Colonic mucosa (tissue), 4 donors: ENCODE data around the gene ARHGAP30. TPM values are rescaled to one million over a fixed set of nuclear protein-coding genes. Genes with fewer than 3 reads are reported as not detected.

Source experiments
- DNase-seq: peaks from one replicate; pipeline ENCODE4 v3.0.0-alpha.2; 2020
- H3K27ac ChIP-seq: fragments of 200-600 bp; one replicate; pipeline ENCODE4 v1.8.0; 2021
- H3K27me3 ChIP-seq: fragments of 200-600 bp; one replicate; pipeline ENCODE4 v1.8.0; 2021
- H3K36me3 ChIP-seq: fragments of 200-600 bp; one replicate; pipeline ENCODE4 v1.8.0; 2021
- H3K4me1 ChIP-seq: fragments of 200-600 bp; one replicate; pipeline ENCODE4 v1.8.0; 2021; ENCODE audit warnings: mild to moderate bottlenecking
- H3K4me3 ChIP-seq: fragments of 200-600 bp; one replicate; pipeline ENCODE4 v1.8.0; 2021
- H3K9ac ChIP-seq, 2 donors: one replicate each; pipeline ENCODE4 v1.7.0; 2013; ENCODE audit warnings: control low read depth in 2 of 2, low read depth in 2 of 2, low read length in 2 of 2
- H3K9me3 ChIP-seq: fragments of 200-600 bp; one replicate; pipeline ENCODE4 v1.8.0; 2021
- CTCF ChIP-seq: fragments of 200-600 bp; IDR thresholded peaks from one replicate; pipeline ENCODE4 v1.8.0; 2022; ENCODE audit warnings: antibody characterized with exemption, mild to moderate bottlenecking
- intact Hi-C: fragments of 100-400 bp; cut with DNase I; formaldehyde crosslinking; loops from one replicate; pipeline ENCODE4 v1.14.1; 2022
- total RNA-seq, 2 donors: library from RNA; stranded (reverse); fragmentation: NEBNext Ultra II Directional in 1 of 2; extraction: Animal tissue kit (Norgen Biotek cat#: 25700) in 1 of 2; gene quantifications; one replicate each; pipeline ENCODE4 v1.2.1, GENCODE V29; 2021
- donor health status: healthy.
- donor health status: DM: no; HTN: no; CAD: no.
- donor health status: DM: no; HTN: no; CAD: no.

The ARHGAP30 gene
- total RNA-seq, 2 donors from 2014 or later, result 3.5 to 5.3 TPM

GRCh38 chr1:161000736-161001480 is 68.8 kb downstream of the ARHGAP30 start:
- H3K36me3 ChIP-seq, result peaks cover 9% of the 10 kb centered on the region
- intact Hi-C loops, result no loop called here
- H3K4me3 ChIP-seq, result no peak overlapping the region
- DNase-seq, result no peak
- no peak overlapping the region for H3K27ac ChIP-seq
- TF ChIP-seq CTCF, result no peak
- no peak overlapping the region for H3K9ac ChIP-seq
- H3K27me3 ChIP-seq, result no peaks in the 10 kb centered on the region
- H3K9me3 ChIP-seq, result no peaks in the 10 kb centered on the region
- H3K4me1 ChIP-seq, result no peaks in the 10 kb centered on the region

- no peaks in the 10 kb centered on the region for H3K4me1 ChIP-seq
- H3K9me3 ChIP-seq, result no peaks in the 10 kb centered on the region
- H3K27me3 ChIP-seq, result no peaks in the 10 kb centered on the region
- H3K9ac ChIP-seq, result no peak overlapping the region
- H3K36me3 ChIP-seq, result peaks cover 9% of the 10 kb centered on the region
- no peak overlapping the region for H3K27ac ChIP-seq
- intact Hi-C loops, result loop anchor here (5.0 to 10.0 kb wide), 2 partner anchors 45 to 98 kb away; partner anchors contain the start of genes KLHDC9 and USF1
- no peak overlapping the region for H3K4me3 ChIP-seq
- TF ChIP-seq CTCF, result no peak
- DNase-seq, result no peak
Measured at GRCh38 chr1:160999376-160999775, 70.3 kb downstream of the ARHGAP30 start.

- Histone ChIP-seq H3K9me3 (no peaks in the 10 kb centered on the region), H3K9ac (peak overlapping the region in 1 of 2 donors; percentile 19), H3K27ac (peak overlapping the region; percentile 63), H3K4me1 (no peaks in the 10 kb centered on the region), H3K36me3 (peaks cover 9% of the 10 kb centered on the region), H3K27me3 (no peaks in the 10 kb centered on the region), H3K4me3 (no peak overlapping the region)
- DNase-seq, result peak; percentile 79
- TF ChIP-seq CTCF, result peak; percentile 58
- intact Hi-C loops, result loop anchor here (5.0 to 10.0 kb wide), 2 partner anchors 47 to 100 kb away; partner anchors contain the start of genes KLHDC9 and USF1
Measured at GRCh38 chr1:160997323-160998038, 72.2 kb downstream of the ARHGAP30 start.

Other genes starting within 250 kb of the ARHGAP30 start
- gene CD244, start 207.0 kb downstream of the ARHGAP30 start, total RNA-seq, result under 1 TPM; 0.49 to 0.58 TPM
- 100 to 1,000 TPM; 164 to 256 TPM for gene ITLN1, start 184.7 kb downstream of the ARHGAP30 start, total RNA-seq
- not detected for gene ITLN2, start 115.1 kb downstream of the ARHGAP30 start, total RNA-seq
- 100 to 1,000 TPM; 134 to 179 TPM for gene F11R, start 48.7 kb downstream of the ARHGAP30 start, total RNA-seq
- 10 to 100 TPM; 74.7 to 87.8 TPM for gene TSTD1, start 30.9 kb downstream of the ARHGAP30 start, total RNA-seq
- 10 to 100 TPM; 63.6 TPM for gene USF1, start 23.9 kb downstream of the ARHGAP30 start, total RNA-seq
- 1 to 10 TPM; 4.6 to 7.8 TPM for gene NECTIN4, start 19.7 kb upstream of the ARHGAP30 start, total RNA-seq
- gene KLHDC9, start 28.5 kb upstream of the ARHGAP30 start, total RNA-seq, result 10 to 100 TPM in 1 of 2 donors, 1 to 10 TPM in 1; 7.1 to 10.1 TPM
- 10 to 100 TPM; 42.7 to 49.6 TPM for gene PFDN2, start 48.1 kb upstream of the ARHGAP30 start, total RNA-seq
- 10 to 100 TPM; 58.8 to 84.4 TPM for gene NIT1, start 48.2 kb upstream of the ARHGAP30 start, total RNA-seq
- gene DEDD, start 62.8 kb upstream of the ARHGAP30 start, total RNA-seq, result 10 to 100 TPM; 33.8 to 34.3 TPM
- 100 to 1,000 TPM in 1 of 2 donors, 10 to 100 TPM in 1; 94.2 to 111 TPM for gene UFC1, start 84.1 kb upstream of the ARHGAP30 start, total RNA-seq
- gene USP21, start 89.6 kb upstream of the ARHGAP30 start, total RNA-seq, result 10 to 100 TPM; 20.8 to 29.0 TPM
- gene PPOX, start 96.5 kb upstream of the ARHGAP30 start, total RNA-seq, result 10 to 100 TPM; 13.4 to 14.3 TPM
- gene B4GALT3, start 107.6 kb upstream of the ARHGAP30 start, total RNA-seq, result 10 to 100 TPM; 30.3 to 34.8 TPM
- 10 to 100 TPM in 1 of 2 donors, under 1 TPM in 1; 0.57 to 14.0 TPM for gene ADAMTS4, start 129.2 kb upstream of the ARHGAP30 start, total RNA-seq
- gene NDUFS2, start 132.5 kb upstream of the ARHGAP30 start, total RNA-seq, result 100 to 1,000 TPM; 167 to 169 TPM
- gene FCER1G, start 145.4 kb upstream of the ARHGAP30 start, total RNA-seq, result 10 to 100 TPM in 1 of 2 donors, 1 to 10 TPM in 1; 6.6 to 16.0 TPM
- 1 to 10 TPM in 1 of 2 donors, not detected in 1; 5.1 TPM for gene APOA2, start 153.7 kb upstream of the ARHGAP30 start, total RNA-seq
- 10 to 100 TPM; 16.6 to 23.1 TPM for gene TOMM40L, start 156.2 kb upstream of the ARHGAP30 start, total RNA-seq
- gene NR1I3, start 168.3 kb upstream of the ARHGAP30 start, total RNA-seq, result not detected
- gene PCP4L1, start 188.9 kb upstream of the ARHGAP30 start, total RNA-seq, result 1 to 10 TPM in 1 of 2 donors, under 1 TPM in 1; 0.22 to 1.4 TPM
- 1 to 10 TPM; 2.7 to 3.1 TPM for gene MPZ, start 240.1 kb upstream of the ARHGAP30 start, total RNA-seq
- 100 to 1,000 TPM; 294 to 331 TPM for gene SDHC, start 244.5 kb upstream of the ARHGAP30 start, total RNA-seq